PC-9 (cell line): ENCODE data around the gene CLUH.

Source experiments
- EZH2 ChIP-seq: fragments of 200-600 bp; sonication (generic); IDR thresholded peaks from 2 replicates; pipeline ENCODE4 v1.8.0; 2017; ENCODE audit warnings: antibody characterized with exemption, low read depth
- TF ChIP-seq, protein P1 (sequence below): fragments of 200-600 bp; sonication (generic); conservative IDR thresholded peaks from 2 replicates; pipeline ENCODE4 v1.6.1; 2017; ENCODE audit warnings: mixed run types, antibody characterized with exemption, mild to moderate bottlenecking, moderate library complexity

DNA sequence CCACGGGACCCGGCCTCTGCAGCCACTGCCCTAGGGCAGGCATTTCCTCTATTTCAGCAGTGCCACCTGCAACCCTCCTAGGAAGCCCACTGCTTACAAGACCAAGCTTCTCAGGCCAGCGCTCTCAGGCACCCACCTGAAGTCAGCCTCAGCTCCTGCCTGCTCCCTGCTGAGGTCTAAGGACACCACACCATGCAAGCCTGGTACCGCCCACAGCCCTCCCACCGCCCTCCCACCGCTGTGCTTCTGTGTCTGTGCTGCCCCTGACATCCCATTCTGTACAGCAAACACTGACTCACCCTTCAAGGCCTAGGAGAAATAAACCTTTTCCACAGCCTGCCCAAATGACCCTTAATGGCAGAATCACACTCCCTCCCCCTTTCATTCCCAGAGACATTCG, 6.3 kb downstream of the CLUH start:
- TF ChIP-seq EZH2 = no peak
- TF ChIP-seq, protein P1, sequence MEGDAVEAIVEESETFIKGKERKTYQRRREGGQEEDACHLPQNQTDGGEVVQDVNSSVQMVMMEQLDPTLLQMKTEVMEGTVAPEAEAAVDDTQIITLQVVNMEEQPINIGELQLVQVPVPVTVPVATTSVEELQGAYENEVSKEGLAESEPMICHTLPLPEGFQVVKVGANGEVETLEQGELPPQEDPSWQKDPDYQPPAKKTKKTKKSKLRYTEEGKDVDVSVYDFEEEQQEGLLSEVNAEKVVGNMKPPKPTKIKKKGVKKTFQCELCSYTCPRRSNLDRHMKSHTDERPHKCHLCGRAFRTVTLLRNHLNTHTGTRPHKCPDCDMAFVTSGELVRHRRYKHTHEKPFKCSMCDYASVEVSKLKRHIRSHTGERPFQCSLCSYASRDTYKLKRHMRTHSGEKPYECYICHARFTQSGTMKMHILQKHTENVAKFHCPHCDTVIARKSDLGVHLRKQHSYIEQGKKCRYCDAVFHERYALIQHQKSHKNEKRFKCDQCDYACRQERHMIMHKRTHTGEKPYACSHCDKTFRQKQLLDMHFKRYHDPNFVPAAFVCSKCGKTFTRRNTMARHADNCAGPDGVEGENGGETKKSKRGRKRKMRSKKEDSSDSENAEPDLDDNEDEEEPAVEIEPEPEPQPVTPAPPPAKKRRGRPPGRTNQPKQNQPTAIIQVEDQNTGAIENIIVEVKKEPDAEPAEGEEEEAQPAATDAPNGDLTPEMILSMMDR = no peak
